ENCODE data around the gene FMNL3.

DNA sequence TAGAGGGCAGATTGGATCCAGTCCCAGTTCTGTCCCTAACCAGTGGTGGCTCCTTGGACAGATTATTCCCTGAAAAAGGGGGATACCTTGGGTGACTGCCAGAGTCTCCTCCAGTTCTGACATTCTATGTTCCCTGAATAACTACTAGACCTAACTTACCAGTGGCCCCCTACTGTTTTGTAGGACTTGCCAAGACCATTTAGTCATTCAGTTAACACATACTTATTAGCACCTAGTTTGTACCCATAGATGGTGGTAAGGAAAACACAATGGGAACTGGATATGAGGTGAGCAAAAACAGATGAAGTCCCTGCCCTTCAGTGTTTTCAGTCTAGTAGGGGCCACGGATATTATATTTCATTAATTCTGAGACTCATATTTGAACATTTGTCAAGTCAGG lies 80.4 kb downstream of the FMNL3 start:
- TF ChIP-seq, protein P1, sequence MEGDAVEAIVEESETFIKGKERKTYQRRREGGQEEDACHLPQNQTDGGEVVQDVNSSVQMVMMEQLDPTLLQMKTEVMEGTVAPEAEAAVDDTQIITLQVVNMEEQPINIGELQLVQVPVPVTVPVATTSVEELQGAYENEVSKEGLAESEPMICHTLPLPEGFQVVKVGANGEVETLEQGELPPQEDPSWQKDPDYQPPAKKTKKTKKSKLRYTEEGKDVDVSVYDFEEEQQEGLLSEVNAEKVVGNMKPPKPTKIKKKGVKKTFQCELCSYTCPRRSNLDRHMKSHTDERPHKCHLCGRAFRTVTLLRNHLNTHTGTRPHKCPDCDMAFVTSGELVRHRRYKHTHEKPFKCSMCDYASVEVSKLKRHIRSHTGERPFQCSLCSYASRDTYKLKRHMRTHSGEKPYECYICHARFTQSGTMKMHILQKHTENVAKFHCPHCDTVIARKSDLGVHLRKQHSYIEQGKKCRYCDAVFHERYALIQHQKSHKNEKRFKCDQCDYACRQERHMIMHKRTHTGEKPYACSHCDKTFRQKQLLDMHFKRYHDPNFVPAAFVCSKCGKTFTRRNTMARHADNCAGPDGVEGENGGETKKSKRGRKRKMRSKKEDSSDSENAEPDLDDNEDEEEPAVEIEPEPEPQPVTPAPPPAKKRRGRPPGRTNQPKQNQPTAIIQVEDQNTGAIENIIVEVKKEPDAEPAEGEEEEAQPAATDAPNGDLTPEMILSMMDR (IDR thresholded peaks at IDR 0.05; ENCODE audit: low read length) = no peak
- TF ChIP-seq EZH2phosphoT487 (IDR thresholded peaks at IDR 0.05; ENCODE audit: low read length) = no peak

Measured in MM.1S (cell line).